HG03135 (cell line): ENCODE measurements around the gene SLC27A6.
"Not testable (repeated sequence)": the region's sequence is repeated elsewhere in the genome, so short reads cannot be mapped to it uniquely, and the experiment has no call there.

Experiments used
- ATAC-seq: cut with Tn5 transposase; IDR thresholded peaks from one replicate; pipeline ENCODE4 v1.9.1; 2021; ENCODE audit warnings: mild to moderate bottlenecking, moderate library complexity; ENCODE audit not compliant: unreplicated experiment

The SLC27A6 gene

GRCh38 chr5:128988476-128988875 lies 23.2 kb downstream of the SLC27A6 start:
- ATAC-seq, result no peak

DNA sequence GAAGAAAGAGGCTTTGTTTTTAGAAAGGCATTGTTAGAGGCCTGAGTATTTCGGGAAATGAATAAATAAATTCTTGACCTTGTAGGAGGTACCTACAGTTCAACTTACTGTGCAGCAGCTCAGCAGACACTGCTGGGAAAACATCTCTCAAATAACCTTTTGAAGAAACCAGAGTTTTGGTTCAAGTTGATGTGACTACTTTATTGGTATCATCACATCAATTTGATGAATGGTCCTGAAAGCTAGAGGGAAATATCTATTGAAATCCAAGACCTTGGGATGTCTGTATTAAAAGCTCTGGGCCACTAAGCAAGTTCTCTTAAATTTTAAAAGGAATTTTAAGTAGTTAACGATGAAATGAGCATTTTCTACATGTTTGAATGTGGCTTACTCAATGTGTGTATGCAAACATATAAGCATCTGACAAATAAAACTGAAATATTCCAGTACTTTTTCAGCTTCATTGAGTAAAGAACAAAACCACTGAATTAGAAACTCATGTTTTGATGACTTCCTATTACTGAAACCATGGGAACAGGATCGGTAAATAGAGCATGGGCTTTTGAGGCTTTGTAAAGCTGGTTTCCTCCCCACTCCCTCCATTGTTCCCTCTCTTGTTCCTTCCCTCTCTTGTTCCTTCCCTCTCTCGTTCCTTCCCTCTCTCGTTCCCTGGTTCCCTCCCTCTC lies 36.7 kb downstream of the SLC27A6 start:
- no peak for ATAC-seq

DNA sequence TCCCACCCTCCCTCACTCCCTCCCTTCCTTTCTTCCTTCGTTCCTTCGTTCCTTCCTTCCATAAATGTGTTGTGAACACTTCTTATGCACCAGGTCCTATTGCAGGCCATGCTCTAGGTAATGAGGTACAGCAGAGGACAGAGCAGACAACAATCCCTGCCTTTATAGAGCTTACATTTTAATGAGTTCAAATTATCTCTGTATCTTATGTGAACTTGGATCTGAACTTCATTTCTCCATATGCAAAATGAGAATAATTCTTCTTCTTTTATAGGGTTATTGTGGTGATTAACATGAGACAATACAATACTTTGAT lies 37.2 kb downstream of the SLC27A6 start:
- ATAC-seq, result no peak

GRCh38 chr5:129003232-129003631 lies 37.9 kb downstream of the SLC27A6 start:
- ATAC-seq, result no peak

- no peak for ATAC-seq
Measured at GRCh38 chr5:129014185-129014584, 48.9 kb downstream of the SLC27A6 start.

DNA sequence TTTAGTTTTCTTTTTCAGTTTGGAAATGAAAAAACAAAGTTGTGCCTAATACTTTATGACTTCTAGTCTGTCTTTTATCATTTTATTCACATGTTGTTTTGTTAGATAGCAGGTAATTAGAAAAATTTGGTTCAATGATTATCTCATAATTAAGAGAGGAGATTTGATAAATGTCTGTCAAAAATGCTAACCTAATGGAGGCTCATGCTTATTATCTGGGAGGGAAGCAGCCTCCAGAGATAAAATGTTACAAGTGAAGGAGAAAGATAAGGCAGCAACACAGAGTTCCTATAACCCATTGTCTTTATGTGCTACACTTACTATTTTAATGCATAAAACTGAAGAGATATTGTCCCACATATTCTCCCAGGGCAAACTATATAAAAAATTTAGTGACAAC lies 53.5 kb downstream of the SLC27A6 start:
- ATAC-seq, result no peak

DNA sequence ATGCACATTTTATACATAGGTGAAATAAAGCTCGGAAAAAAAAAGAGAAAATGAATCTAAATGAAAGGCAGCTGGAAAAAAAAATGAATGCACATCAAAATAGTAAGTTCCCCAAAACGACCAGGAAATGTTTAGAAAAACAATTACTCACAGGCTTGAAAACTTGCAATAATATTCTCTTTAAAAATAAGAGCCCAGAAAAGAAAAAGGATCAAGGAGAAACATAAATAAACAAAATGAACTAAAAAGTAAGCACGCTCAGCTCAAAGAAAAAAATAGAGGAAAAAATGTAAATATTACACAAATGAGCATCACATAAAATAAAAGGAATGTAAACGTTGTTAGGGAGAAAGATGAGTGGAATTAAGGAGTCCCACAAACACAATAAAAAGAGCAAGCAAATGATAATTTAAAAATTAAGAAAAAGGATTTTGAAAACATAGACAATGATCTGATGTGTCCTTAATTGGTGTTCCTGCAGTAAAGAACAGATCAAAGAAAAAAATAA lies 54.2 kb downstream of the SLC27A6 start:
- no peak for ATAC-seq

- ATAC-seq, result no peak
Measured at GRCh38 chr5:129020683-129021082, 55.4 kb downstream of the SLC27A6 start.

- no peak for ATAC-seq
Measured at GRCh38 chr5:129021744-129022143, 56.5 kb downstream of the SLC27A6 start.

DNA sequence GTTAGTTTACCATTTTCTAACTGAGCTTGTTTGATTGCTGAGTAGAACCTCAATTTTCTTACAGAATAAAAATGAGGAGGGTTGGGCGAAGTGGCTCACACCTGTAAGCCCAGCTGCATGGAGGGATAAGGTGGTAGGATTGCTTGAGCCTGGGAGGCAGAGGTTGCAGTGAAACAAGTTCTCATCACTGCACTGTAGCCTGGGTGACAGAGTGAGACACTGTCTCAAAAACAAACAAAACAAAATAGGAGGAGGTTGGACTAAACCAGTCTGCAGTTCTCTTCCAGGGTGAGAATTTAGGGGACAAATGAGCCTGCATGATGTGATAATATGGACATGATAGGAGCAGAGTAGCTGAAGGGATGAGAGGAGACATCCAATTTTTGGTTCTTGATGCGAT lies 57.3 kb downstream of the SLC27A6 start:
- no peak for ATAC-seq

GRCh38 chr5:129027260-129027659 lies 62.0 kb downstream of the SLC27A6 start:
- ATAC-seq, result no peak

DNA sequence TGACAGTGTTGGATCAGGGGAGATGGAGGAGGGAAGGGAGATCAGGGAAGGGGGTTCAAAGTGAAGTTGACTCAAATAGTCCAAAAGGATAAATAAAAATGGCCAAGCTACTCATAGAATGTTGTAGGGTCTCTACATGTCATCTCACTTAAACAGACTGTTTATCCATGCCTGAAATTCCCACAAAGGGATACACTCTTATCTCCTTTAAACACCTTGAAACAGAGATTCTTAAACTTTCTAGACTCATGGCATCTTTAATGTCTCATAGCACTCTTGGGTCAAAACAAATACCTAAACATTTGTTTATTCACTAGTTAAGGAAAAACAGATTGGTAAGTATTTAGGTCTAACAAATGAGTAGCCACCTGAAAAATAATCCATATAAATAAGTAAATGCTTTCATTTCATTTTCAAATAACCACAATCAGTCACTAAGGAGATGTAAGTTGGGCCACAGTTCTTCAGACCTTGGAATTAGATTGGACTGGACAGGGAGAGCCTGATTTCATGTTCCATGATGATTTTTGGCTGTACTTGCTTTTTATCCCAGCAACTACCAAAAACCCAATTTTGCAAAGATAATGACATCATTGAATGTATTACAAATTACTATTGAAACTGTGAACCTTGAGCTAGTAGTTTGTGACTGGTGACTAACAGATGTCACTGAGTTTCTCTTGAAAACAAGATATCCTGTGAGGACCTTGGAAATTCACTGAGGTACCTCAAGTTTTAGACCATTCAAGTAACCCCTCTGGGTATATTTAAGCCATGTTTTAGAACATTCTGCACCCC lies 66.8 kb downstream of the SLC27A6 start:
- ATAC-seq, result no peak

- not testable (repeated sequence) for ATAC-seq
Measured at GRCh38 chr5:129036257-129036656, 71.0 kb downstream of the SLC27A6 start.

- ATAC-seq, result no peak
Measured at GRCh38 chr5:129041196-129041881, 76.1 kb downstream of the SLC27A6 start.

- ATAC-seq, result no peak
Measured at GRCh38 chr5:129042306-129042705, 77.0 kb downstream of the SLC27A6 start.

DNA sequence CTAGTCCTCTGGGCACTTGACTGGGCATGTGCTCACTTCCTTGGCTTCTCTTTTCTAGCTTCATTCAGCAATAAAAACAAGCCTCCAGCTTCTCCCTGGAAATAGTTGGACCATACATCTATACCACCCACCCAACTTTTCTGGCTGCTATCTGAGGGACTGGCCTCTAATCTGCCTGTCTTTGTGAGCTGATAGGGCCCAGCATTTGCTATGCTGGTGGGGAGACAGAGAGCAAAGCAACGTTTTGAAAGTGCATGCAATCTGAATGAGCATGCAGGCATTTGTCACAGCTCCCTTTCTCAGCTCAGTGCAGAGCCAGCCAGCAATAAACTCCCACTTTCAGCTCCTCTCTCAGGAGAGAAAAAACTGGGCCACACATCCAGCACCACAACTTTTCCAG lies 78.6 kb downstream of the SLC27A6 start:
- ATAC-seq, result no peak

GRCh38 chr5:129046151-129046550 lies 80.9 kb downstream of the SLC27A6 start:
- no peak for ATAC-seq

- ATAC-seq, result no peak
Measured at GRCh38 chr5:129048509-129048908, 83.2 kb downstream of the SLC27A6 start.

DNA sequence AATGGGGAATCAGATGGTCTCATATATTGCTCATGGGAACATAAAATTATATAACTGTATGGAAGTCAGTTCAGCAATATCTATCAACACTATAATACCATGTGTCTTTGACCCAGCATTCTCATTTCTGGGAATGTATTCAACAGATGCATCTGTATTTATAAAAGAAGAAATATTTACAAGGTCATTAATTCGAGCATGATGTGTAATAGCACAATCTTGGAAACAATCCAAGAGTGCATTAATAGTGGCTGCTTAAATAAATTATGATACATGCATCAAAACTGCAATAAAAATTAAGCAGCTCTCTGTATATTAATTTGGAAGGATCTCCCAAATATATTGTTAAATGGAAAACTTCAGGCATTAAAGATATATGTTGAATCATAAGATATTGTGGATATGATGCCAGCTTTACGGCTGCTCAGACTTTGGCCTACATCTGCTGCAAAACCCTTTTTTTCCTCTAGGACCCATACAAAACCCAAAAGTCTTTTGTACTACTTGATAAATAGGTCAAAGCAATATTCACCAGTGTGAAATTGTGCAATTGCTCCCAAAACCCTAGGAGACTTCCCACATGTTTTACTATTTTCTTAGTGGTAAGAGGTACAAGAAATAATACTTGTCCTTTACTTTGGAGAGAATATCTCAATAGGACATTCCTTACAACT lies 84.0 kb downstream of the SLC27A6 start:
- no peak for ATAC-seq

DNA sequence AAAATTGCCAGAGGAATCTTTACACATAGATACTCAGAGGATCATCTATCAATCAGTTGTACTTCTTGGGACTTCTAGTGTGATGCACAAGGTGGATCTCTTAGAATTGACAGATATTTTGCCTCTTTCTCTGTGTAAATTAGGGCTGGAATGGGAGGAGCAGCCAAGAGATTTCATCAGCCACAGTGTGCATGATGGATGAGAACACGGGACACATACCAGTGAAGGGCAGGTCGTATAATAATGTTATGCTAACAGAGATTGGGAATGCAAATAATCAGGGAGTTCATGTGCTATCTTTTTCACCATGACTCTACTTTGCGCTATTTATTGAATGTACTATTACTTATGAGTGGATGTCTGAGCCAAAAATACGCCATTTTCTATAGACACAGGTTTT lies 86.0 kb downstream of the SLC27A6 start:
- no peak for ATAC-seq

- ATAC-seq, result no peak
Measured at GRCh38 chr5:129053438-129053837, 88.2 kb downstream of the SLC27A6 start.
